Heart right ventricle (tissue), 16 donors: ENCODE data around the gene PDGFRA. TPM values are rescaled to one million over a fixed set of nuclear protein-coding genes. Genes with fewer than 3 reads are reported as not detected.

Experiments
- ATAC-seq, 8 donors: fragments of 200-7000 bp; cut with Tn5 transposase; one replicate each; pipeline ENCODE4 v1.9.1; 2020; ENCODE audit warnings: mild to moderate bottlenecking in 8 of 8, moderate library complexity in 8 of 8, moderate number of reproducible peaks in 1 of 8
- DNase-seq, 2 donors: peaks; one replicate each; pipeline ENCODE4 v3.0.0-alpha.2; 2020
- H3K27ac ChIP-seq, 10 donors: fragments of 200-600 bp; sonication (generic) in 2 of 10; one replicate each; pipeline versions ENCODE4 v1.5.0 to v1.8.0; 2020 to 2022; ENCODE audit warnings: mild to moderate bottlenecking in 3 of 10
- H3K27me3 ChIP-seq, 7 donors: fragments of 200-600 bp; one replicate each; pipeline ENCODE4 v1.8.0; 2021 to 2022; ENCODE audit warnings: mild to moderate bottlenecking in 2 of 7
- H3K36me3 ChIP-seq, 9 donors: fragments of 200-600 bp; sonication (generic) in 1 of 9; one replicate each; pipeline versions ENCODE4 v1.5.0 to v1.8.0; 2020 to 2022; ENCODE audit warnings: mild to moderate bottlenecking in 2 of 9
- H3K4me1 ChIP-seq, 9 donors: fragments of 200-600 bp; sonication (generic) in 1 of 9; one replicate each; pipeline versions ENCODE4 v1.5.0 to v1.8.0; 2020 to 2022; ENCODE audit warnings: mild to moderate bottlenecking in 4 of 9
- H3K4me3 ChIP-seq, 10 donors: fragments of 200-600 bp; sonication (generic) in 2 of 10; one replicate each; pipeline versions ENCODE4 v1.5.0 to v1.8.0; 2020 to 2022; ENCODE audit warnings: mild to moderate bottlenecking in 7 of 10, moderate library complexity in 2 of 10
- H3K9me3 ChIP-seq, 11 donors: fragments of 200-600 bp in 10 of 11; sonication (generic) in 2 of 11; one replicate each; pipeline versions ENCODE4 v1.5.0 to v1.8.0; 2013 to 2022; ENCODE audit warnings: mild to moderate bottlenecking in 2 of 11, control low read depth in 1 of 11, moderate library complexity in 1 of 11
- WGBS, 2 donors: extraction: QIAGEN DNeasy Blood & Tissue Kit; methylation state at CpG; one replicate each; pipeline ENCODE4 v1.1.7; 2013; ENCODE audit warnings: inconsistent platforms in 1 of 2; 5-methylcytosine and 5-hydroxymethylcytosine counted together
- intact Hi-C, 10 donors: fragments of 100-400 bp; cut with DNase I; formaldehyde crosslinking; loops; one replicate each; pipeline versions ENCODE4 v1.11.1 to v1.14.2; 2022
- polyA plus RNA-seq, 2 donors: library from polyadenylated mRNA; stranded (reverse); fragments of 200-250 nt; gene quantifications; one replicate each; pipeline ENCODE4 v1.2.3, GENCODE V29; 2013
- total RNA-seq, 10 donors: library from RNA; stranded (reverse); fragmentation: NEBNext Ultra II Directional in 3 of 10; extraction: Animal tissue kit (Norgen Biotek cat#: 25700) in 3 of 10; gene quantifications; one replicate each; pipeline versions ENCODE4 v1.2.1 to v1.2.4, GENCODE V29; 2021 to 2023
- TF ChIP-seq, protein P1 (sequence below), 9 donors: fragments of 200-600 bp; sonication (generic) in 2 of 9; IDR thresholded peaks; one replicate each; pipeline versions ENCODE4 v1.5.0 to v1.8.0; 2021 to 2022; ENCODE audit warnings: antibody characterized with exemption in 9 of 9, mild to moderate bottlenecking in 5 of 9, moderate library complexity in 1 of 9
- donor health status: Arrhythmogenic right ventricular cardiomyopathy.
- donor health status: ischemic (EF 13 %, LVEDD 7.1; RV severe dilation, severe dysfunction).
- donor health status: healthy with polysubstance abuse.
- donor health status: DM: no; HTN: yes; CAD: no.
- donor health status: DM: no; HTN: no; CAD: no.
- donor health status: ischemic (EF 25% LVEDD 6.9; RV normal size, moderate dysfunction).
- donor health status: ischemic (EF 25% LVEDD 5.7; RV mildly dilated, moderate dysfunction).
- donor health status: healthy.
- donor health status: DM: yes; HTN: yes; CAD: no.
- donor health status: Ischemic cardiomyopathy.
- donor health status: ischemic (EF 35%, LVEDD 5.7; RV mildly dilated, moderate dysfunction).
- donor health status: nonischemic (EF 11% LVEDD 7.7; RV severe dilation, severe dysfunction).
- donor health status: DM: yes; HTN: yes; CAD: no.
- donor health status: PGD.
- donor health status: ischemic (EF 29% LVEDD 5.4; RV normal size, mild dysfunction).
- donor health status: nonischemic (EF 23%, LVEDD 6.1; RV moderate dilation, normal function).

Gene PDGFRA
- total and polyA plus RNA-seq, 12 donors, result 6.5 to 57.5 (median 11.6) TPM

- no peak overlapping the region for H3K4me3 ChIP-seq
- intact Hi-C loops, result no loop called here
- 76 to 77% methylated on average over 2 of the region's 2 CpGs for WGBS, 2 donors
- TF ChIP-seq, protein P1, sequence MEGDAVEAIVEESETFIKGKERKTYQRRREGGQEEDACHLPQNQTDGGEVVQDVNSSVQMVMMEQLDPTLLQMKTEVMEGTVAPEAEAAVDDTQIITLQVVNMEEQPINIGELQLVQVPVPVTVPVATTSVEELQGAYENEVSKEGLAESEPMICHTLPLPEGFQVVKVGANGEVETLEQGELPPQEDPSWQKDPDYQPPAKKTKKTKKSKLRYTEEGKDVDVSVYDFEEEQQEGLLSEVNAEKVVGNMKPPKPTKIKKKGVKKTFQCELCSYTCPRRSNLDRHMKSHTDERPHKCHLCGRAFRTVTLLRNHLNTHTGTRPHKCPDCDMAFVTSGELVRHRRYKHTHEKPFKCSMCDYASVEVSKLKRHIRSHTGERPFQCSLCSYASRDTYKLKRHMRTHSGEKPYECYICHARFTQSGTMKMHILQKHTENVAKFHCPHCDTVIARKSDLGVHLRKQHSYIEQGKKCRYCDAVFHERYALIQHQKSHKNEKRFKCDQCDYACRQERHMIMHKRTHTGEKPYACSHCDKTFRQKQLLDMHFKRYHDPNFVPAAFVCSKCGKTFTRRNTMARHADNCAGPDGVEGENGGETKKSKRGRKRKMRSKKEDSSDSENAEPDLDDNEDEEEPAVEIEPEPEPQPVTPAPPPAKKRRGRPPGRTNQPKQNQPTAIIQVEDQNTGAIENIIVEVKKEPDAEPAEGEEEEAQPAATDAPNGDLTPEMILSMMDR (IDR thresholded peaks at IDR 0.05), result no peak
- H3K4me1 ChIP-seq, result peaks cover 0 to 10% (median 0%) of the 10 kb centered on the region in 9 donors
- ATAC-seq, result no peak
- no peaks in the 10 kb centered on the region for H3K36me3 ChIP-seq
- no peak for DNase-seq
- H3K27me3 ChIP-seq, result peaks cover 0 to 6% (median 0%) of the 10 kb centered on the region in 7 donors
- H3K9me3 ChIP-seq, result peaks cover 0 to 7% (median 0%) of the 10 kb centered on the region in 11 donors
- H3K27ac ChIP-seq, result peak overlapping the region in 4 of 10 donors; percentile 16 to 36 (median 28)
These were observed 31.2 kb upstream of the PDGFRA start for GRCh38 chr4:54197926-54198325.

DNA sequence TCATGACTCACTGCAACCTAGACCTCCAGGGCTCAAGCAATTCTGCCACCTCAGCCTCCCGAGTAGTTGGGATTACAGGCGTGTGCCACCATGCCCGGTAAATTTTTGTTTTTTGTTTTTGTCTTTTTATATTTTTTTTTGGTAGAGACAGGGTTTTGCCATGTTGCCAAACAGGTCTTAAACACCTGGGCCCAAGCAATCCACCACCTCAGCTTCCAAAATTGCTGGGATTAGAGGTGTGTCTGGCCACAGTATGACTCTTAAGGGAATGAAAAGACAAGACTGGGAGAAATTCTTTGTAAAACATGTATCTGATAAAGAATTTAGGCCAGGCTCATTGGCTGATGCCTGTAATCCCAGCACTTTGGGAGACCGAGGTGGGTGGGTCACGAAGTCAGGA lies 29.2 kb upstream of the PDGFRA start:
- peaks cover 0 to 10% (median 0%) of the 10 kb centered on the region in 9 donors for H3K4me1 ChIP-seq
- WGBS, 2 donors, result 95 to 97% methylated on average over 5 of the region's 5 CpGs
- no peak for DNase-seq

DNA sequence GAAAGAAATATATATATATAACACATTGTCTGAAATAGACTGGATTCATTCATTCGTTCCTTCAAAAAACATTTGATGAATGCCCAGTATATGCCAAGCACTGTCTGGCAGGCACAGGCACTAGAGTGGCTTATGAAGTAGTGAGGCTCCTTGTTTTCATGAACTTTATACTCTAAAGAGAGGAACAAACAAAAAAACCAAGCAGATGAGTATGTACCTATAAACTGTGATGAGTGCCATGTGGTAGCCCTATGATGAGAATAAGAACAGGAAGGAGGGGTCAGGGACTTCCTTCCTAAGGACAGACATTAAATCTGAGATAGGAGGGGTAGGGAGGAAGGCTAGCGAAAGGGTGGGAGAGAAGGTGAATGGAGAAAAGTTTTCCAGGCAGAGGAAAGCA lies 19.5 kb upstream of the PDGFRA start:
- Histone ChIP-seq H3K27me3 (peaks cover 0 to 16% (median 0%) of the 10 kb centered on the region in 7 donors), H3K9me3 (no peaks in the 10 kb centered on the region), H3K27ac (no peak overlapping the region), H3K4me1 (peaks cover 0 to 9% (median 6%) of the 10 kb centered on the region in 9 donors), H3K4me3 (no peak overlapping the region), H3K36me3 (no peaks in the 10 kb centered on the region)
- TF ChIP-seq, protein P1 (IDR thresholded peaks at IDR 0.05), result no peak
- ATAC-seq (no peak), DNase-seq (no peak)
- WGBS, 2 donors, result 79 to 82% methylated on average over 2 of the region's 2 CpGs
- intact Hi-C loops, result loop anchor here in 3 of 10 donors (10.0 kb wide), 3 partner anchors 115 to 505 kb away; partner anchors contain the start of gene CHIC2 (in 1 of the 3)

More for the DNA sequence above, 29.2 kb upstream of the PDGFRA start:
- Histone ChIP-seq H3K4me3 (no peak overlapping the region), H3K36me3 (no peaks in the 10 kb centered on the region), H3K27ac (no peak overlapping the region), H3K27me3 (peaks cover 0 to 9% (median 0%) of the 10 kb centered on the region in 7 donors), H3K9me3 (peaks cover 0 to 7% (median 0%) of the 10 kb centered on the region in 11 donors)
- TF ChIP-seq, protein P1 (IDR thresholded peaks at IDR 0.05), result no peak
- intact Hi-C loops, result no loop called here
- no peak for ATAC-seq

DNA sequence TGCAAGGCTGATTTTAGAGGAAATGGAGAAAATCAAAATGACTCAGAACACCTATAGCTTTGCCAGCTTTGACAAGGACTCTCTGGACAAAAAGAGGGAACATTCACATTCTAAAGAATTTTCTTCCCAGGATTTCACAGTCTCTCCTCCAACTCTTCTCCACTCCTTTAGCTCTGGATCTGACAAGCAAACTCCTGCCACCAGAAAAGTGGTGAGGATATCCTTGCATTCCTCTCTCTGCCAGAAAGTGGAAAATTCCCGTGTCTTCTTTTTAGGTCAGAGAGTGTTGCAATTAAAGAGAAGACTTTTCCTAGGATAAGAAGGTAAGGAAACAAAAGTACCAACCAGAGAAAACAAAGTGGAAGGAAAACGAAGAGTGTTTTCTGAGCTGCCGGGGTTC lies 16.1 kb upstream of the PDGFRA start:
- no peak for DNase-seq
- WGBS, 2 donors, result 44% methylated on average over 3 of the region's 3 CpGs
- TF ChIP-seq, protein P1 (IDR thresholded peaks at IDR 0.05), result no peak
- peaks cover 0 to 16% (median 2%) of the 10 kb centered on the region in 7 donors for H3K27me3 ChIP-seq
- H3K4me3 ChIP-seq, result no peak overlapping the region
- no peaks in the 10 kb centered on the region for H3K9me3 ChIP-seq
- intact Hi-C loops, result loop anchor here in 3 of 10 donors (10.0 kb wide), 3 partner anchors 118 to 508 kb away; partner anchors contain the start of gene CHIC2 (in 1 of the 3)
- peaks cover 0 to 16% (median 8%) of the 10 kb centered on the region in 9 donors for H3K4me1 ChIP-seq
- H3K36me3 ChIP-seq, result no peaks in the 10 kb centered on the region
- peak overlapping the region in 6 of 10 donors; percentile 22 to 80 (median 43) for H3K27ac ChIP-seq
- no peak for ATAC-seq
